ENCODE results near the gene TMPRSS3. TPM values are rescaled to one million over a fixed set of nuclear protein-coding genes. Genes with fewer than 3 reads are reported as not detected.

TMPRSS3 gene
- total and polyA plus RNA-seq, 9 of the 15 experiments (the other 6 are each of a cell fraction or from before 2014, with no cell fraction given) = 0.07 TPM; not detected in 8

GRCh38 chr21:42439284-42440186, 43.7 kb upstream of the TMPRSS3 start (continued):
- TF ChIP-seq CHAMP1 (IDR thresholded peaks at IDR 0.05) (no peak), ZBTB43 (CRISPR knock-in tag; IDR thresholded peaks at IDR 0.05) (no peak), ZBTB26 (CRISPR knock-in tag; IDR thresholded peaks at IDR 0.05) (peak; percentile 83), ZNF764 (CRISPR knock-in tag; IDR thresholded peaks at IDR 0.05; ENCODE audit: low read depth) (no peak), CREB3 (tag; conservative IDR thresholded peaks at IDR 0.05; ENCODE audit: low read depth) (no peak), MLLT1 (IDR thresholded peaks at IDR 0.05) (peak in 1 of 2 experiments; percentile 61; a peak in 1 of 4 replicates), EP400 (IDR thresholded peaks at IDR 0.05) (no peak), ZNF561 (CRISPR knock-in tag; conservative IDR thresholded peaks at IDR 0.05) (no peak), ATF3 (IDR thresholded peaks at IDR 0.05) (peak; percentile 30), ATF3 (CRISPR knock-in tag; conservative IDR thresholded peaks at IDR 0.05) (no peak), GATAD2A (IDR thresholded peaks at IDR 0.05) (no peak), EHMT2 (IDR thresholded peaks at IDR 0.05) (no peak), BDP1 (IDR thresholded peaks at IDR 0.05; ENCODE audit: insufficient read depth, insufficient read length) (no peak), ZNF253 (CRISPR knock-in tag; conservative IDR thresholded peaks at IDR 0.05) (no peak), NFIC (IDR thresholded peaks at IDR 0.05) (no peak), PPARD (CRISPR knock-in tag; IDR thresholded peaks at IDR 0.05) (no peak), ELF4 (CRISPR knock-in tag; IDR thresholded peaks at IDR 0.05) (peak; percentile 69; the same call in 1 of the 2 replicates), NFYB (IDR thresholded peaks at IDR 0.05; ENCODE audit: extremely low read depth, insufficient read length) (no peak)
